Lower lobe of right lung (tissue), 2 donors: ENCODE results near the gene STAC3. TPM values are rescaled to one million over a fixed set of nuclear protein-coding genes. Genes with fewer than 3 reads are reported as not detected.

Experiments used
- ATAC-seq, 2 donors: fragments of 200-7000 bp; cut with Tn5 transposase; one replicate each; pipeline ENCODE4 v1.9.1; 2020 to 2022; ENCODE audit warnings: mild to moderate bottlenecking in 2 of 2, moderate library complexity in 2 of 2
- DNase-seq: peaks from one replicate; pipeline ENCODE4 v3.0.0-alpha.2; 2020
- H3K27ac ChIP-seq: fragments of 200-600 bp; one replicate; pipeline ENCODE4 v1.8.0; 2022
- H3K27me3 ChIP-seq: fragments of 200-600 bp; one replicate; pipeline ENCODE4 v1.8.0; 2022; ENCODE audit warnings: low read depth
- H3K36me3 ChIP-seq: fragments of 200-600 bp; one replicate; pipeline ENCODE4 v1.8.0; 2022; ENCODE audit warnings: mild to moderate bottlenecking
- H3K4me1 ChIP-seq: fragments of 200-600 bp; one replicate; pipeline ENCODE4 v1.8.0; 2022
- H3K4me3 ChIP-seq: fragments of 200-600 bp; one replicate; pipeline ENCODE4 v1.8.0; 2022; ENCODE audit warnings: mild to moderate bottlenecking
- H3K9me3 ChIP-seq: fragments of 200-600 bp; one replicate; pipeline ENCODE4 v1.8.0; 2022
- CTCF ChIP-seq: fragments of 200-600 bp; IDR thresholded peaks from one replicate; pipeline ENCODE4 v1.8.0; 2022; ENCODE audit warnings: antibody characterized with exemption, mild to moderate bottlenecking
- intact Hi-C: fragments of 100-400 bp; cut with DNase I; formaldehyde crosslinking; loops from one replicate; pipeline ENCODE4 v1.11.0; 2022
- total RNA-seq: library from RNA; stranded (reverse); fragmentation: NEBNext Ultra II Directional; extraction: Animal tissue kit (Norgen Biotek cat#: 25700); gene quantifications from one replicate; pipeline ENCODE4 v1.2.1, GENCODE V29; 2021
- donor health status: DM: no; HTN: yes; CAD: no; lungs with severe emphysema.

Gene STAC3
- total RNA-seq, 1 donor from 2014 or later = 8.7 TPM

- intact Hi-C loops = no loop called here
- Histone ChIP-seq H3K4me1 (peaks cover 43% of the 10 kb centered on the region), H3K36me3 (peaks cover 34% of the 10 kb centered on the region), H3K27me3 (peaks cover 27% of the 10 kb centered on the region), H3K4me3 (peak within 1 kb of the TSS; percentile 58), H3K27ac (peak within 1 kb of the TSS; percentile 61), H3K9me3 (no peaks in the 10 kb centered on the region)
- peak; percentile 96 for DNase-seq
- TF ChIP-seq CTCF = no peak
- ATAC-seq = peak; percentile 83 to 89
Measured at GRCh38 chr12:57229634-57230380, 21.2 kb downstream of the STAC3 start, which contains the start of gene SHMT2. Gene SHMT2 (plus strand): TSS chr12:57229711. CDS start chr12:57229779, 68 bp downstream.

DNA sequence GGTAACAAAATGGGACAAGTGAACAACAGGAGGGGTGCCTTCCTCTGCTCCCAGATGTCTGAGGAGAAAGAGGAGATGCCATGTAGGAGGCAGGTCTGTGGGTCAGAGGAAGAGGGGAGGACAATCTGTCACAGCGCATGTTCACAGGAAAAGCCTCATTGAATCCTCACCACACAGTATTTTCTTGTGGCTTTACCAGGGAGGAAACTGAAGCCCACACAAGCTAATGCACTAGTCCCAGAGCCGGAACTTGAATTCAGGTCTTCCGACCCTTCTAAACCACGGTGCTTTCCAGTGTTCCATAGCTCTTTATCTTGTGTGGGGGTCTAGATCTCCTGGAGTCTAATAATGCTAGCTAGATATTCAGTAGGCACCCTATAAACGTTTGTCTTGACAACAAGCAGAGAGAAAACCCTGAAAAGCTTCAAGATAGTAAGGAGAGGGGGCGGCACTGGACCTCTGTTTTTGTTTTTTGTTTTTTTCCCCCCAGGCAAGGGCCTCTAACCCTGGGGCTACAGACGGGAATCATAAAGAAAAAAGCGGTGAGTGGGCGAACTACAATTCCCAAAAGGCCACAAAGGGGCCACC is 21.8 kb downstream of the STAC3 start:
- intact Hi-C loops = no loop called here
- Histone ChIP-seq H3K4me3 (peak overlapping the region; percentile 58), H3K4me1 (peaks cover 44% of the 10 kb centered on the region), H3K36me3 (peaks cover 29% of the 10 kb centered on the region), H3K27ac (peak overlapping the region; percentile 61), H3K27me3 (peaks cover 34% of the 10 kb centered on the region), H3K9me3 (no peaks in the 10 kb centered on the region)
- no peak for TF ChIP-seq CTCF
- DNase-seq (no peak), ATAC-seq (no peak)

GRCh38 chr12:57227315-57228115 is 23.5 kb downstream of the STAC3 start:
- TF ChIP-seq CTCF = no peak
- no peak for ATAC-seq
- Histone ChIP-seq H3K4me1 (peaks cover 44% of the 10 kb centered on the region), H3K27me3 (peaks cover 50% of the 10 kb centered on the region), H3K4me3 (no peak overlapping the region), H3K27ac (no peak overlapping the region), H3K36me3 (peaks cover 13% of the 10 kb centered on the region), H3K9me3 (no peaks in the 10 kb centered on the region)
- intact Hi-C loops = no loop called here
- no peak for DNase-seq

DNA sequence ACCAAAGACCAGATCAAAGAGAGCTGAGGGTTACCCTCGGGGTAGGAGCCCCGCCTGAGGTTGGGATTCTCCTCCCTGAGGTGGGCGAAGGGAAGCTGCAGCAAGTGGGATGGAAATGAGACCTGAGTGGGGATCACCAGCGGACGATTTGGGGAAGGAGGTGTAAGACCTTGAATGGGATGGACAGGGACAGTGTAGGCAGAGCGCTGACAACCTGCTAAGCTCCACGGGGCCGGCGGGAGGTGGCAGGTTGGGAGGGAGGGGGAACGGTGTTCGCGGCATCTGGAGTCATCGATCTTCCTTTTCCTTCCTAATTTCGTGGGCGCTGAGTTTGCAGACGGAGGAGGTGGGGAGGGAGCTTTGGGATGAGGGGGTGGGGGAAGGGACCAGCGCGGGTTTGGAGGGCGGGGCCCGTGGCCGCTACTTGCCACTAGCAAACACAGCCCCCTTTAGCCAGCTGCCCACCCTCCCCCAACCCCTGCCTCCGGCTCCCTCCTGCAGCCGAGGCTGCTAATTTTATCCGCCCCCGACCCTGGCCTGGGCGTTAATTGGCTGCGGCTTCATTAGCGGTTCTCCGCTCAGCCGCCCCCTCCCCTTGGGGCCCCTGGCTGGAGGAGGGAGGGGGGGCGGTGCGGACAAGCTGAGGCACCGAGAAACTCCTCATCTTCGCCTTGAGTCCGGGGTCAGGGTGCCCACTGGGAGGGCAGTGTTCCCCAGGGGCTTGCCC is 24.2 kb downstream of the STAC3 start:
- no peak for TF ChIP-seq CTCF
- ATAC-seq (no peak), DNase-seq (no peak)
- peaks cover 58% of the 10 kb centered on the region for H3K27me3 ChIP-seq
- H3K27ac ChIP-seq = no peak overlapping the region
- H3K4me1 ChIP-seq = peaks cover 44% of the 10 kb centered on the region
- intact Hi-C loops = no loop called here
- H3K36me3 ChIP-seq = peaks cover 5% of the 10 kb centered on the region
- no peak overlapping the region for H3K4me3 ChIP-seq
- H3K9me3 ChIP-seq = no peaks in the 10 kb centered on the region

DNA sequence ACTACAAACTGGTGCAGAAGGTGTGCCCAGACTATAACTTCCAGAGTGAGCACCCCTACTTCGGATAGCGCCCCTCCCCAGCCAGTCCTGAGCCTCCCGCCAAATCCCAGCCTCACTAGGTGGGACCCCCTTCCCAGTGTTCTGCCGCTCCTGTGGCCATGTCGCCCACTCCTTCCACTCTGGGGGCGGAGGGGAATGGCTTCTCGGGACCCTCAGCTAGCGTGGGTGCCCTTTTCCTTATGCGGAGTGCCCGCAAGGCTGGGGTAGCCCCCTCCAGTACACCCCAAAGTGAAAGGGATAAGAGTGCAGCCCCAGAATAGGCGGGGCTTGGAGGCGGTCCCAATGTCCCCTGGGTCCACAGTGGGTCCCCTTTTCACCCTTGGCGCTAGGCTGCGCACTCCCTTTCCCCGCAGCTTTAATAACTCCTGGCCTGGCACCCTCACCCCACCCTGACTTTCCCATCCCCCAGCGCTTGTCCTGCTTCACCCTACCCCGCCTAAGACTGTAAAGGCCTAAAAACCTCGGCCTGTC is 25.2 kb downstream of the STAC3 start:
- intact Hi-C loops = no loop called here
- ATAC-seq = no peak
- no peak overlapping the region for H3K4me3 ChIP-seq
- no peaks in the 10 kb centered on the region for H3K36me3 ChIP-seq
- no peak overlapping the region for H3K27ac ChIP-seq
- H3K27me3 ChIP-seq = peaks cover 68% of the 10 kb centered on the region
- H3K4me1 ChIP-seq = peaks cover 38% of the 10 kb centered on the region
- no peaks in the 10 kb centered on the region for H3K9me3 ChIP-seq
- no peak for DNase-seq
- TF ChIP-seq CTCF = no peak
